Spleen (tissue), 7 donors: ENCODE measurements around the gene ATP2B3.

Experiments used
- CTCF ChIP-seq, 11 experiments: fragments of 200-600 bp in 7 of 11; fragments of 450-650 bp in 4 of 11; sonication (generic) in 4 of 11; IDR thresholded peaks in 8 of 11; conservative IDR thresholded peaks in 3 of 11; 1 replicate in 7 of 11; 2 replicates in 4 of 11; pipeline versions ENCODE4 v1.4.0 to v1.8.0; 2016 to 2021; ENCODE audit warnings: antibody characterized with exemption in 11 of 11, inconsistent platforms in 4 of 11, mild to moderate bottlenecking in 1 of 11
- POLR2A ChIP-seq, 3 donors: fragments of 450-650 bp; IDR thresholded peaks; one replicate each; pipeline ENCODE4 v1.5.1; 2017; ENCODE audit warnings: antibody characterized with exemption in 3 of 3, mild to moderate bottlenecking in 1 of 3
- POLR2AphosphoS5 ChIP-seq, 3 donors: sonication (generic); formaldehyde crosslinking; IDR thresholded peaks; one replicate each; pipeline ENCODE4 v1.5.1; 2017; ENCODE audit warnings: antibody characterized with exemption in 3 of 3
- donor health status: DM: no; HTN: no; CAD: no; lungs with moderate emphysema.
- donor health status: DM: no; HTN: no; CAD: no.
- donor health status: DM: no; HTN: no; CAD: no.

- TF ChIP-seq CTCF (IDR thresholded peaks at IDR 0.05 in 8 of 11, conservative IDR thresholded peaks at IDR 0.05 in 3 of 11) = no peak
- TF ChIP-seq POLR2A (IDR thresholded peaks at IDR 0.05) = no peak
- TF ChIP-seq POLR2AphosphoS5 (IDR thresholded peaks at IDR 0.05) = no peak
These were observed 63.4 kb downstream of the ATP2B3 start for GRCh38 chrX:153580700-153581386.
